Psoas muscle (tissue), 8 donors: Measurements from ENCODE around the gene NT5C3A. TPM values are rescaled to one million over a fixed set of nuclear protein-coding genes. Genes with fewer than 3 reads are reported as not detected.

Experiments used
- ATAC-seq, 4 donors: fragments of 200-7000 bp; cut with Tn5 transposase; one replicate each; pipeline ENCODE4 v1.9.1; 2020; ENCODE audit warnings: moderate library complexity in 3 of 4, mild to moderate bottlenecking in 2 of 4
- DNase-seq, 2 donors: peaks; one replicate each; pipeline ENCODE4 v3.0.0-alpha.2; 2020
- H3K27ac ChIP-seq: fragments of 200-600 bp; one replicate; pipeline ENCODE4 v1.8.0; 2022
- H3K27me3 ChIP-seq, 3 donors: fragments of 200-600 bp in 1 of 3; one replicate each; pipeline versions ENCODE4 v1.6.1 to v1.8.0; 2013 to 2022; ENCODE audit warnings: low read length in 2 of 3, mild to moderate bottlenecking in 2 of 3, moderate library complexity in 1 of 3; ENCODE audit not compliant: insufficient read depth in 3 of 3
- H3K36me3 ChIP-seq, 2 donors: fragments of 200-600 bp in 1 of 2; one replicate each; pipeline versions ENCODE4 v1.6.1 to v1.8.0; 2013 to 2022; ENCODE audit warnings: low read depth in 1 of 2, mild to moderate bottlenecking in 1 of 2, moderate library complexity in 1 of 2; ENCODE audit not compliant: insufficient read depth in 1 of 2
- H3K4me1 ChIP-seq: fragments of 200-600 bp; one replicate; pipeline ENCODE4 v1.8.0; 2022
- H3K4me3 ChIP-seq: fragments of 200-600 bp; one replicate; pipeline ENCODE4 v1.8.0; 2022; ENCODE audit warnings: mild to moderate bottlenecking
- H3K9me3 ChIP-seq: fragments of 200-600 bp; one replicate; pipeline ENCODE4 v1.8.0; 2022
- WGBS, 3 donors: extraction: QIAGEN DNeasy Blood & Tissue Kit; methylation state at CpG; one replicate each; pipeline versions ENCODE4 v1.1.6 to v1.1.7; 2013; 5-methylcytosine and 5-hydroxymethylcytosine counted together
- intact Hi-C, 2 donors: fragments of 100-400 bp; cut with DNase I; formaldehyde crosslinking; loops; one replicate each; pipeline versions ENCODE4 v1.11.0 to v1.14.2; 2022
- polyA plus RNA-seq, 3 donors: library from polyadenylated mRNA; stranded (reverse); fragments of 200-250 nt; gene quantifications; one replicate each; pipeline ENCODE4 v1.2.3, GENCODE V29; 2013
- total RNA-seq, 4 donors: library from RNA; stranded (reverse); fragmentation: NEBNext Ultra II Directional in 2 of 4; extraction: Animal tissue kit (Norgen Biotek cat#: 25700) in 2 of 4; gene quantifications; one replicate each; pipeline versions ENCODE4 v1.2.1 to v1.2.4, GENCODE V29; 2021 to 2023
- TF ChIP-seq, protein P1 (sequence below): fragments of 200-600 bp; IDR thresholded peaks from one replicate; pipeline ENCODE4 v1.8.0; 2022; ENCODE audit warnings: antibody characterized with exemption
- donor health status: healthy with polysubstance abuse.
- donor health status: DM: no; HTN: no; CAD: no; lungs with moderate emphysema.
- donor health status: Bipolar disorder and iron deficiency.
- donor health status: healthy.
- donor health status: DM: yes; HTN: yes; CAD: no.
- donor health status: DM: no; HTN: no; CAD: no.
- donor health status: DM: no; HTN: no; CAD: no.
- donor health status: DM: yes; HTN: yes; CAD: no.

The NT5C3A gene
- total and polyA plus RNA-seq, 7 donors = 17.6 to 108 (median 43.7) TPM

DNA sequence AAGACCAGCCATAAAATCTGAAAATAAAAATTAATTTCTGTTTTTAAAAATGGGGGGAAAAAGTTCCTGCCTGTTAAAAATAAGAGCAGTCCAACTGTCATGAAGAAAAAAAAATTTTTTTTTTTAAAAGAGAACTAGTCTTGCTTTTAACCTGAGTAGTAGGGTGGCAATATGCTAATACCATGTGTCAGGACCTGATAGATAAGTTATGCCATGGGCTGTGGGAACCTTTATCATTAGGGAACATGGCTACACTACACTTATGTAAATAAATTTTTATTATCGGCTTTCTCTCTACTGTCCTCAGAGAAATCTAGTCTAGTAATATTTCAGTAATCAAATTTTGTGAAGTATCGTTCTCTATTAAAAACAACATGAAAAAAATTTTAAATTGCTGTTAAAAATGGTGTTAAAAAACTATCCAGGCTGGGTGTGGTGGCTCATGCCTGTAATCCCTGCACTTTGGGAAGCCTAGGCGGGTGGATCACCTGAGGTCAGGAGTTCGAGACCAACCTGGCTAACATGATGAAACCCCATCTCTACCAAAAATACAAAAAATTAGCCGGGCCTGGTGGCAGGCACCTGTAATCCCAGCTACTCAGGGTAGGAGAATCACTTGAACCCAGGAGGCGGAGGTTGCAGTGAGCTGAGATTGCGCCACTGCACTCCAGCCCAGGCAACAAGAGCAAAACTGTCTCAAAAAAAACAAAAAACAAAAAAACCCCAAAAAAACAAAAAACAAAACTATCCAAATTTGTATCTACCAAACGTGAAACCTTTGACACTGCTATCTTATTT, 20.7 kb downstream of the NT5C3A start:
- intact Hi-C loops = loop anchor here in 1 of 2 donors (10.0 kb wide), 1 partner anchor 237 kb away; no protein-coding TSS in a partner anchor
- H3K4me1 ChIP-seq = peaks cover 34% of the 10 kb centered on the region

DNA sequence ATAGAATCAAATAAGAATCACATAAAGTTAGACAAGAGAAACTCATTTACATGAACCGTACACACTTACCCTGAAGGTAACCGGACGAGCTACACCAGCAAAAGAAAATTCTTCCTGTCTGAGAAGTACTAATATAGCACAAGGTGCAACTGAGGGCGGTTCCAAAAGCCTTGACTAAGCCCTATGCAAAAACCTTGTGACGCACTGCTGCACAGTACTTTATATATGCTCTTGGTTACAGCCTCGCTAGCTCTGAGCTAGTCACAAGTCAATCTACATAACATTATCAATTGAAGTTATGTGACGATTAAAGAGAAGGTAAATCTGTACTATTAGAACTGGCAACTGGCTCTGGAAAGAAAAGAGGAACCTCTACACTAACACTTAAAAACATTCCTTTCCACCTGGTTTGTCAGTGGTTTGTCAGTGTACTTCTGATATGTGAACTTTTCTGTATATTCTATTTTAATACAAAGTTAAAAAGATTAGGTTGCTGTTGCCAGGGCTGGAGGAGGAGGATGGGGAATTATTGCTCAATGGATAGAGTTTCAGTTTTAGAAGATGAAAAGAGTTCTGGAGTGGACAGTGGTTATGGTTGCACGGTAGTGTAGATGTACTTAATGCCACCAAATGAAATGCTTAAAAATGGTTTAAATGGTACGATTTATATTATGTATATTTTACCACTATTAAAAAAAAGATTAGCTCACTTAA, 21.6 kb downstream of the NT5C3A start:
- H3K4me1 ChIP-seq = peaks cover 34% of the 10 kb centered on the region
- peak overlapping the region; percentile 76 for H3K4me3 ChIP-seq
- H3K9me3 ChIP-seq = no peaks in the 10 kb centered on the region
- TF ChIP-seq, protein P1, sequence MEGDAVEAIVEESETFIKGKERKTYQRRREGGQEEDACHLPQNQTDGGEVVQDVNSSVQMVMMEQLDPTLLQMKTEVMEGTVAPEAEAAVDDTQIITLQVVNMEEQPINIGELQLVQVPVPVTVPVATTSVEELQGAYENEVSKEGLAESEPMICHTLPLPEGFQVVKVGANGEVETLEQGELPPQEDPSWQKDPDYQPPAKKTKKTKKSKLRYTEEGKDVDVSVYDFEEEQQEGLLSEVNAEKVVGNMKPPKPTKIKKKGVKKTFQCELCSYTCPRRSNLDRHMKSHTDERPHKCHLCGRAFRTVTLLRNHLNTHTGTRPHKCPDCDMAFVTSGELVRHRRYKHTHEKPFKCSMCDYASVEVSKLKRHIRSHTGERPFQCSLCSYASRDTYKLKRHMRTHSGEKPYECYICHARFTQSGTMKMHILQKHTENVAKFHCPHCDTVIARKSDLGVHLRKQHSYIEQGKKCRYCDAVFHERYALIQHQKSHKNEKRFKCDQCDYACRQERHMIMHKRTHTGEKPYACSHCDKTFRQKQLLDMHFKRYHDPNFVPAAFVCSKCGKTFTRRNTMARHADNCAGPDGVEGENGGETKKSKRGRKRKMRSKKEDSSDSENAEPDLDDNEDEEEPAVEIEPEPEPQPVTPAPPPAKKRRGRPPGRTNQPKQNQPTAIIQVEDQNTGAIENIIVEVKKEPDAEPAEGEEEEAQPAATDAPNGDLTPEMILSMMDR = no peak
- 14 to 23% (median 14%) methylated on average over 9 of the region's 9 CpGs for WGBS, 3 donors
- DNase-seq = no peak
- peak; percentile 89 to 92 (median 91) for ATAC-seq
- intact Hi-C loops = loop anchor here in 1 of 2 donors (10.0 kb wide), 1 partner anchor 236 kb away; no protein-coding TSS in a partner anchor
- no peaks in the 10 kb centered on the region for H3K36me3 ChIP-seq
- H3K27me3 ChIP-seq = no peaks in the 10 kb centered on the region
- peak overlapping the region; percentile 83 for H3K27ac ChIP-seq

More for the DNA sequence above, 20.7 kb downstream of the NT5C3A start:
- Histone ChIP-seq H3K36me3 (no peaks in the 10 kb centered on the region), H3K27ac (peak overlapping the region; percentile 83), H3K9me3 (no peaks in the 10 kb centered on the region), H3K27me3 (no peaks in the 10 kb centered on the region), H3K4me3 (peak overlapping the region; percentile 76)
- 51 to 76% (median 58%) methylated on average over 8 of the region's 8 CpGs for WGBS, 3 donors
- no peak for DNase-seq
- TF ChIP-seq, protein P1 = no peak
- peak in 1 of 4 donors; percentile 6 for ATAC-seq

DNA sequence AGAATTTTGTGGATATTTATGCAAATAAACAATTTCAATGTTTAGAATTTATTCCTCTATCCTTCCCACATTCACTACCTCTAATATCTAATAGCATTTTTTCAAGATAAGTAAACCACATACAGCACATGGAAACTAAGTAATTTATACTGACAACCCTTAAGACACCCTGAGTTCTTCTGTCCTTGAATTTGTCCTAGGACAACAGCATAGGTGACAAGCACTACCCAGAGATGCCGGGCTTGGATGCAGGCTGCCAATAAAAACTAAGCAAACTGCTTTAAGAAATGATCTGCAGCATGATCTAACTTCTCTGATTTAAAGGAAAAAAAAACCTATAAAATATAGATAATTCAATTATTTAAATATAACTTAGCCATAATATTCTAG, 22.7 kb downstream of the NT5C3A start:
- DNase-seq (no peak), ATAC-seq (peak; percentile 52 to 71 (median 60))
- peak overlapping the region; percentile 83 for H3K27ac ChIP-seq
- H3K36me3 ChIP-seq = peaks cover 0 to 5% of the 10 kb centered on the region in 2 donors
- H3K9me3 ChIP-seq = no peaks in the 10 kb centered on the region
- 0 to 10% (median 1%) methylated on average over 1 of the region's 1 CpG for WGBS, 3 donors
- intact Hi-C loops = loop anchor here (5.0 to 10.0 kb wide), 2 partner anchors 83 to 235 kb away; partner anchors contain the start of gene FKBP9 (in 1 of the 2)
- TF ChIP-seq, protein P1 = no peak
- H3K4me3 ChIP-seq = peak overlapping the region; percentile 76
- no peaks in the 10 kb centered on the region for H3K27me3 ChIP-seq
- peaks cover 35% of the 10 kb centered on the region for H3K4me1 ChIP-seq

DNA sequence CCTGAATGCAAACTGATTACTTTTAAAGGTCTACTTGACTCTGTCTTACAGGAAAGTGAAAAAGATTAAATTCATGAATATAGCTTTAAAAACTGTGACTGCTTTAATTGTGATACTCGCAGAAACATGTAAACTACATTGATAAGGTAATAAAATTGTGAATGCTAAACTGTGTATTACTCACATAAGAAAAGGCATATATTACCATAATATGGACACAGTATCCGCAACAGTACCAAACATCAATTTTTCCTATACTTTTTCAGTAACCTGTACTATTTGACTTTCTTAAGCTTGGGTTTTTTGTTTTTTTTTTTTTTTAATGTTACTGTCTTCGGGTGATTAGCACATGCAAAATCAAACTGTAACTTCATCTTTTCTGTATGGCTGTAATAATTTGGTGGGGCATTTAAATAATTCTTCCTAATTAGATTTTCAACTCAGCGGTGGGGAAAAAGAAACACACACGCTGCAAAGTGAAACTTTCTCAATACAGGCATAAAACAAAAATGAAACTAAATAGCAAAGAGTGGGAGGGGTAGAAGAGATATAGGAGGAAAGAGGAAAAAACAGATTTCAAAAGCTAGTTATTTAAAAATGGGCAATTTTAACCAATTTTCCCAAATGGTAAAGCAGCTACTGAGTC, 23.2 kb downstream of the NT5C3A start:
- Histone ChIP-seq H3K27ac (peak overlapping the region; percentile 83), H3K4me3 (peak overlapping the region; percentile 76), H3K27me3 (no peaks in the 10 kb centered on the region), H3K4me1 (peaks cover 30% of the 10 kb centered on the region), H3K9me3 (no peaks in the 10 kb centered on the region), H3K36me3 (peaks cover 0 to 5% of the 10 kb centered on the region in 2 donors)
- ATAC-seq (peak in 1 of 4 donors; percentile 6), DNase-seq (no peak)
- TF ChIP-seq, protein P1 = no peak
- WGBS, 3 donors = 3 to 8% (median 4%) methylated on average over 5 of the region's 5 CpGs
- intact Hi-C loops = loop anchor here in 1 of 2 donors (5.0 kb wide), 1 partner anchor 82 kb away; the partner anchor contains the start of gene FKBP9
